ENCODE data around the gene COA1. TPM values are rescaled to one million over a fixed set of nuclear protein-coding genes. Genes with fewer than 3 reads are reported as not detected.
A peak's percentile ranks its signal among the peaks of the same experiment; 100 is the strongest.

Gene COA1
- polyA plus RNA-seq, 1 of the 3 experiments (the other 2 are of a cell fraction): 42.8 TPM

DNA sequence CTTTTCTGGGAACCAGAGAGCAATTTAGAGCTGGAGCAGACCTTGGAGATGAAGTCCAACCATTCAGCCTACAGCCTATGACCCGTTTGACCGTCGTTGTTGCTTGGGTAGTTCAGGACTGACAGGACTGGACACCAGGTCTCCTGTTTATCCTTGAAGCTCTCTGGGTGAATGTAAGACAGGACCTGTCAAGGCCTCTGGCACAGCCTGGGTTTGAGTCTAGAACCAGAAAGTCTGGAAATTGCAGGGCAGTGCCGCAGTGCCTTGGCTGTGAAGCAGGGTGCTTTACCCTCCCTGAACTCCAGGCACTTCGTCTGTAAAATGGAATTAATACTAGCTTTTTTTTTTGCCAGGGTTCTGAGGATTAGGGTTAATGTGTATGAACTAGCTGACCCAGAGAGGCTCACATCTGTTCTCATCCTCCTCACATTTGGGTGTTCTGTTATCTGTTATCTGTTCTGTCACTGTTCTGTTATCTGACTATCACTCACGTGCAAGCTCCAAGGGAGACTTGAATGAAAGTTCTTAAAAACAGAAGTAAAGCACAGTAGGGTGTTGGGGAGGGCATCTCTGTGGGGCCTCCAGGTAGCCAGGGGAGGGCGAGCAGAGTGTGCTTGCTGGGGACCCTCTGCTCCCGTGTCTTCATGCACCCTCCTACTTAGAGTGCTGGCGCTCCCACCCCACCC lies 39.0 kb upstream of the COA1 start:
- POLR2A ChIA-PET: interaction anchor here (0.9 to 2.6 kb wide), 3 partner anchors 10 to 186 kb away, joined by 3 to 12 read pairs (median 4); partner anchors contain the start of genes BLVRA, COA1 and STK17A
- WGBS (ENCODE audit: low lambda C conversion rate): 85% methylated on average over 9 of the region's 9 CpGs
- TF ChIP-seq, protein P1, sequence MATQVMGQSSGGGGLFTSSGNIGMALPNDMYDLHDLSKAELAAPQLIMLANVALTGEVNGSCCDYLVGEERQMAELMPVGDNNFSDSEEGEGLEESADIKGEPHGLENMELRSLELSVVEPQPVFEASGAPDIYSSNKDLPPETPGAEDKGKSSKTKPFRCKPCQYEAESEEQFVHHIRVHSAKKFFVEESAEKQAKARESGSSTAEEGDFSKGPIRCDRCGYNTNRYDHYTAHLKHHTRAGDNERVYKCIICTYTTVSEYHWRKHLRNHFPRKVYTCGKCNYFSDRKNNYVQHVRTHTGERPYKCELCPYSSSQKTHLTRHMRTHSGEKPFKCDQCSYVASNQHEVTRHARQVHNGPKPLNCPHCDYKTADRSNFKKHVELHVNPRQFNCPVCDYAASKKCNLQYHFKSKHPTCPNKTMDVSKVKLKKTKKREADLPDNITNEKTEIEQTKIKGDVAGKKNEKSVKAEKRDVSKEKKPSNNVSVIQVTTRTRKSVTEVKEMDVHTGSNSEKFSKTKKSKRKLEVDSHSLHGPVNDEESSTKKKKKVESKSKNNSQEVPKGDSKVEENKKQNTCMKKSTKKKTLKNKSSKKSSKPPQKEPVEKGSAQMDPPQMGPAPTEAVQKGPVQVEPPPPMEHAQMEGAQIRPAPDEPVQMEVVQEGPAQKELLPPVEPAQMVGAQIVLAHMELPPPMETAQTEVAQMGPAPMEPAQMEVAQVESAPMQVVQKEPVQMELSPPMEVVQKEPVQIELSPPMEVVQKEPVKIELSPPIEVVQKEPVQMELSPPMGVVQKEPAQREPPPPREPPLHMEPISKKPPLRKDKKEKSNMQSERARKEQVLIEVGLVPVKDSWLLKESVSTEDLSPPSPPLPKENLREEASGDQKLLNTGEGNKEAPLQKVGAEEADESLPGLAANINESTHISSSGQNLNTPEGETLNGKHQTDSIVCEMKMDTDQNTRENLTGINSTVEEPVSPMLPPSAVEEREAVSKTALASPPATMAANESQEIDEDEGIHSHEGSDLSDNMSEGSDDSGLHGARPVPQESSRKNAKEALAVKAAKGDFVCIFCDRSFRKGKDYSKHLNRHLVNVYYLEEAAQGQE (IDR thresholded peaks at IDR 0.05; ENCODE audit: low read depth, low read length): no peak
- TF ChIP-seq, protein P2, sequence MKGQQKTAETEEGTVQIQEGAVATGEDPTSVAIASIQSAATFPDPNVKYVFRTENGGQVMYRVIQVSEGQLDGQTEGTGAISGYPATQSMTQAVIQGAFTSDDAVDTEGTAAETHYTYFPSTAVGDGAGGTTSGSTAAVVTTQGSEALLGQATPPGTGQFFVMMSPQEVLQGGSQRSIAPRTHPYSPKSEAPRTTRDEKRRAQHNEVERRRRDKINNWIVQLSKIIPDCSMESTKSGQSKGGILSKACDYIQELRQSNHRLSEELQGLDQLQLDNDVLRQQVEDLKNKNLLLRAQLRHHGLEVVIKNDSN (IDR thresholded peaks at IDR 0.05; ENCODE audit: borderline replicate concordance, low read depth): no peak
- TF ChIP-seq, protein P3, sequence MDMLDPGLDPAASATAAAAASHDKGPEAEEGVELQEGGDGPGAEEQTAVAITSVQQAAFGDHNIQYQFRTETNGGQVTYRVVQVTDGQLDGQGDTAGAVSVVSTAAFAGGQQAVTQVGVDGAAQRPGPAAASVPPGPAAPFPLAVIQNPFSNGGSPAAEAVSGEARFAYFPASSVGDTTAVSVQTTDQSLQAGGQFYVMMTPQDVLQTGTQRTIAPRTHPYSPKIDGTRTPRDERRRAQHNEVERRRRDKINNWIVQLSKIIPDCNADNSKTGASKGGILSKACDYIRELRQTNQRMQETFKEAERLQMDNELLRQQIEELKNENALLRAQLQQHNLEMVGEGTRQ (IDR thresholded peaks at IDR 0.05; ENCODE audit: borderline replicate concordance, low read depth, low read length): no peak
- TF ChIP-seq, protein P4, sequence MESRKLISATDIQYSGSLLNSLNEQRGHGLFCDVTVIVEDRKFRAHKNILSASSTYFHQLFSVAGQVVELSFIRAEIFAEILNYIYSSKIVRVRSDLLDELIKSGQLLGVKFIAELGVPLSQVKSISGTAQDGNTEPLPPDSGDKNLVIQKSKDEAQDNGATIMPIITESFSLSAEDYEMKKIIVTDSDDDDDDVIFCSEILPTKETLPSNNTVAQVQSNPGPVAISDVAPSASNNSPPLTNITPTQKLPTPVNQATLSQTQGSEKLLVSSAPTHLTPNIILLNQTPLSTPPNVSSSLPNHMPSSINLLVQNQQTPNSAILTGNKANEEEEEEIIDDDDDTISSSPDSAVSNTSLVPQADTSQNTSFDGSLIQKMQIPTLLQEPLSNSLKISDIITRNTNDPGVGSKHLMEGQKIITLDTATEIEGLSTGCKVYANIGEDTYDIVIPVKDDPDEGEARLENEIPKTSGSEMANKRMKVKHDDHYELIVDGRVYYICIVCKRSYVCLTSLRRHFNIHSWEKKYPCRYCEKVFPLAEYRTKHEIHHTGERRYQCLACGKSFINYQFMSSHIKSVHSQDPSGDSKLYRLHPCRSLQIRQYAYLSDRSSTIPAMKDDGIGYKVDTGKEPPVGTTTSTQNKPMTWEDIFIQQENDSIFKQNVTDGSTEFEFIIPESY (IDR thresholded peaks at IDR 0.05; ENCODE audit: borderline replicate concordance, low read depth): no peak
- TF ChIP-seq MXI1 (IDR thresholded peaks at IDR 0.05; ENCODE audit: low read depth, low read length) (peak; percentile 28; the same call in 1 of the 2 replicates), GATA2 (CRISPR knock-in tag; IDR thresholded peaks at IDR 0.05) (peak; percentile 23; the same call in 1 of the 2 replicates), POLR2AphosphoS5 (IDR thresholded peaks at IDR 0.05; ENCODE audit: low read depth, low read length) (no peak)

More for the DNA sequence above, 39.0 kb upstream of the COA1 start:
- Histone ChIP-seq H3K4me2 (no peak overlapping the region), H4K20me1 (ENCODE audit: insufficient read depth) (no peaks in the 10 kb centered on the region), H2AFZ (ENCODE audit: low read depth) (no peak overlapping the region), H3K27me3 (ENCODE audit: insufficient read depth) (no peaks in the 10 kb centered on the region), H3K4me1 (ENCODE audit: control insufficient read depth in 1 of 2, insufficient read depth in 2 of 2, low read depth in 1 of 2, low read length in 1 of 2) (peaks cover 10 to 28% of the 10 kb centered on the region in 2 experiments; a peak in 3 of 4 replicates), H3F3A (replicated peaks; ENCODE audit: insufficient read depth) (no peaks in the 10 kb centered on the region), H3K9me3 (no peaks in the 10 kb centered on the region), H3K27ac (ENCODE audit: low read depth in 2 of 2, low read length in 1 of 2) (no peak overlapping the region), H3K36me3 (replicated peaks in 1 of 2; ENCODE audit: control insufficient read depth in 1 of 2, insufficient read depth in 2 of 2, low read length in 1 of 2) (peaks cover 10 to 25% of the 10 kb centered on the region in 2 experiments), H3K79me2 (ENCODE audit: insufficient read depth) (peaks cover 18% of the 10 kb centered on the region; the same call in 1 of the 2 replicates), H3K9ac (no peak overlapping the region), H3K4me3 (ENCODE audit: low read depth in 2 of 2, low read length in 1 of 2) (no peak overlapping the region), H3K9me2 (no peaks in the 10 kb centered on the region)
- DNase-seq: no peak
- CTCF ChIA-PET: interaction anchor here (0.7 to 2.5 kb wide), 7 partner anchors 12 to 827 kb away, joined by 3 to 9 read pairs (median 3); partner anchors contain the start of gene STK17A
